GM18511 (cell line): ENCODE data around the gene ENOX1.

Experiments
- ATAC-seq: cut with Tn5 transposase; IDR thresholded peaks from one replicate; pipeline ENCODE4 v1.9.1; 2021; ENCODE audit warnings: mild to moderate bottlenecking, moderate library complexity; ENCODE audit not compliant: unreplicated experiment

The ENOX1 gene

DNA sequence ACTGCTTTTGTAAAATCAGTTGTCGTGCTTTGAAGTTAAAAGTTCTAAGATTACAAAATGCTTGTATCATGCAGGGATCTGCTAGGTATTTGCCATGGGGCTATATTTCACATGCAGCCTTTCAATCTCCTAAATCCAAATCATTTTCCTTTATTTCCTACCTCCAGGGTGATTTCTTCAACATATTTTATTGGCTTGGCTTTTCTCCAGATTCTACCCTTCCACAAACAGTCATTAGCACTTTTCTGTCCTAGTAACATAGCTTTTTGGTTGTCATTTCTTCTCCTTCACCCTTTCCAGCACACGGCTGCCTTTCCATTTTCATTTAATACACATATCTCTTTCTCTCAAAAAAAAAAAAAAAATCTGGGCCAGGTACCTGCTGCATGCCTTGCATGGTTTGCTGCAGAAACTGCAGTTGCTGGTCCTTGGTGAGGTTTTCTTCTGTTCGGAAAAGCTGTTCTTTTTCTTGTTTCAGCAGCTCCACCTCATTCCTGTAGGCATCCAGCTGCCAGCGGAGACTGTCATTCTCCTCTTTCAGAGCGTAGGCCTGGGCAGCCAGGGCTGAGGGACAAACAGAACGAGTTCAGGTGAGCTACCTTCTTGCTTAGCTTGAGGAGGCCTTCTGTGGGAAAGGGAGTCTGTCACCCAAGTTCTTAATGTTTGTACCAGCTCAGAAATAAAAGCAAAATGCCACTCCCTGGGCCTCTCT is 488.6 kb downstream of the ENOX1 start:
- no peak for ATAC-seq

- ATAC-seq, result no peak
Measured at GRCh38 chr13:43295825-43296564, 490.8 kb downstream of the ENOX1 start.

GRCh38 chr13:43295321-43295720 is 491.5 kb downstream of the ENOX1 start:
- ATAC-seq, result no peak

DNA sequence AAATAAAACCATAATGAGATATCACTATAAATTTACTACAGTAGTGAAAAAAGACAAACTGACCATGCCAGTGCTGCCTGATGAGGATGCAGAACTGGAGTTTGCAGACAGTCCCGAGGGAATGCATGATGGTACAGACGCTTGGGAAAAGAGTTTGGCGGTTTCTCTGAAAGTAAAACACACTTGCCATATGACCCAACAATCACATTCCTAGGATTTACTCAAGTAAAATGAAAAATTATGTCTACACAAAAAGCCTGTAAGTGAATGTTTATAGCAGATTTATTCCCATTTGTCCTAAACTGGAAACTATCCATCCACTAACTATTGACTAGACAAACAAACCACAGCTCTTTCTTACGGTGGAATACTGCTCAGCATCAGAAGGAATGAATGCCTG is 492.4 kb downstream of the ENOX1 start:
- ATAC-seq, result no peak

- no peak for ATAC-seq
Measured at GRCh38 chr13:43293986-43294385, 492.8 kb downstream of the ENOX1 start.

GRCh38 chr13:43293561-43293960 is 493.2 kb downstream of the ENOX1 start:
- no peak for ATAC-seq

DNA sequence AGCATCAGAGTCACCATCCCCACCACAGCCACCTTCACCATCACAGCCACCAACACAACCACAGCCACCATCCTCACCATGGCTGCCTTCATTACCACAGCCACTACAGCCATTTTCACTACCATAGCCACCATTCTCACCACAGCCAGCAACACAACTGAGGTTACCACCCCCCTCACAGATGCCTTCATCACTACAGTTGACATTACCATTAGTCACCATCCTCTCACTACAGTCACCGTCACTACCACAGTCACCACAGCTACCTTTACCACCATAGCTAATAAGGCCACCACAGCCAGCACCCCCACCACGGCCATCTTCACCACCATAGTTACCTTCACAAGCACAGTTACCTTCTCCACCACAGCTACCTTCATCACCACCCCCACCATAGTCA is 493.8 kb downstream of the ENOX1 start:
- no peak for ATAC-seq

DNA sequence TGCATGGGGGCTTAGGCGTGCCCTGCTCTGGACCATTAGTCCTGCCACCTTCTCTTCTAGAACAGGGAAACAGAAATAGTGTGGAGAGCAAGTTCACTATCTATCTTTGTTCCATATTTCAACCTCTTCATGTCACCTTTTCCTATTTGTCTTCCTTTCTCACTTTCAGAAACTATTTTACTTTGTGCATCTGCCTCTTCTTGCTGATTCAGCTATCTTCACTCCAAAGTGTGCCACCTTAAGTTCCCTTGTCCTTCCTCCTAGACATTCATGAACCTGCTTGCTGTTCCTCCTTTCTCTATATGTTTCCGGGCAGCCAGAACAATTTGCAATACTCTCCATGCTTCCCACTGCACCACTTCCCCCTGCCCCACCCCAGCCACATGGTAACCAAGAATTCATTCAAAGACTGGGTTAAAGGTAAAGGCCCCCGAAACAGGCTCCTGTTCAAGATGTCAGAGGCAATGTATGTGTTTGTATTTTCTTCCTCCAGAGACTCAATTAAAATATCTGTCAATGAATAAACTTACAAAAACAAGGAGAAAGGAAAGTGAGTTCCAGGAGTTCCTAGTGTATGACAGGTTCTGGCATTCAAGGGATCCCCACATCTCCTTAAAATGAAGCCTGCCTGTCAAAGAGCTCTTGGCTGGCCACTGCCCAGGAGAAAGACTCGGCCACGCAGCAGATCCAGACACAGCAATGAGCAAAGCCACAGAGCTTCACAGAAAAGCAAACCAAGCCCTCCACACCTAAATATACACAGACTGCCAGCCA is 495.3 kb downstream of the ENOX1 start:
- no peak for ATAC-seq

GRCh38 chr13:43289470-43290255 is 497.1 kb downstream of the ENOX1 start:
- ATAC-seq, result no peak

DNA sequence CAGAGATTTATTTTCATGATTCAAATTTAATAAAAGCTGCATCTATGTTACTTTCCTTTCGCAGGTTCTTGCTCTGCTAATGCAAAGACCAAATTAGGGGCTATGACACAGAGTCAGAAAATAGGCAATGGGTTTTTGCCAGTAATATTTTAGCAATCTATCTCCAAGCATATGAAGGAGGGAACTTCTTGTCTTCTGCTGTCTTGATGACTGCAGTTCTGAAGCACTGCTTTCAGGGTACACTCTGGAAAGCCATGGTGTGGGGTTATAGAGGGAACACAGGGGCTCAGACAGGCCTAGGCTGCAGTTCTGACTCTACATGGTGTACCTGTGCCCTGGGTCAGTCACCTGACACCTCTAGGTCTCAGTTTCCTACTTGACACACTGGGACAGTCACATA is 500.0 kb downstream of the ENOX1 start:
- no peak for ATAC-seq

DNA sequence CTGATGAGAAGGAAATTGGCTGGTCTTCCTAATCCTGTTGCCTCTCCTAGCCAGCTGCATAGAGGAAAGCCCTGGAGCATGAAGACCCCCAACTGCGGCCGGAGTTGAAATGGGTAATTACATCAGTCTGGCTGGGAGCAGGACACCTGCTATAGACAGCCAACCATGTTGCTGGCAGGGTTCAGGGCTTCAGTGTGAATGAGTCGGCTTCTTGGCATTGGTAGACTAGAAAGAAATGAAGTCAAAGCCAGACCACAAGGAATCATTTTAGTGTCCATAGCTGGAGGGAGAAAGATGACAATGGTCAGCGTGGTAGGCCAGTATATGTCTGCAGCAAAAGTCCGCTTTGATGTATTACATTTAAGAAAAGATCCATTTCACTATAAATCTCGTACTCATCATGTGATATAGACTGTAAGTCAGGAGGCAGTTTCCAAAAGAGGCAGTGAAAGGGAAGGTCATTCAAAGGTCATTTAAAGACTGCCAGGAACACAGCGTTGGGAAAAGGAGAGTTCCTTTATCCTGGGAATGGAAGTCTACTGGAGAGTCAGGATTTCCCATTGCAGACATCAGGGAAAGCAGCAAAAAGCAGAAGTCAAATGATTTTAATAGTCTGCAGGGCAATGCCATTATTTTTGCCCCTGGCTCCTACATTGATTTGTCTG is 500.7 kb downstream of the ENOX1 start:
- no peak for ATAC-seq

GRCh38 chr13:43284162-43284561 is 502.6 kb downstream of the ENOX1 start:
- no peak for ATAC-seq

DNA sequence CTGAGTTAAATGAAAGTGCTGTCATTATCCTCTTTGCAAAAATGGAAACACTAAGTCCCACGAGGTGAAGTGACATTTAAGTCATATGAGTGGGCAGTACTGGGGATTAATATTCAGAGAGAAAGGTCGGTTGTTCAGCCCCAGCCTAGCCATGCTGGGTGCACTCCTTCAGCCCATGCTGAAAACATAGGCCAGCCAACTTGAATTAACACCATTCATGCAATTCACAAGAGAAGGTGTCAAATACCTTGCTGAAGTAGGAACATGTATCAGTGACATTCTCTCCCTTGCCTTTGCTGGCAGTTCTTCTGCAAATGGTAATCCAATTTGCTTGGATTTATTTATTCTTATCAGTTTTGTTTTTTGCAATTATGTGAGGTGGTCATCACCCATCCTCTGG is 507.1 kb downstream of the ENOX1 start:
- ATAC-seq, result no peak

GRCh38 chr13:43278127-43278526 is 508.6 kb downstream of the ENOX1 start:
- no peak for ATAC-seq

DNA sequence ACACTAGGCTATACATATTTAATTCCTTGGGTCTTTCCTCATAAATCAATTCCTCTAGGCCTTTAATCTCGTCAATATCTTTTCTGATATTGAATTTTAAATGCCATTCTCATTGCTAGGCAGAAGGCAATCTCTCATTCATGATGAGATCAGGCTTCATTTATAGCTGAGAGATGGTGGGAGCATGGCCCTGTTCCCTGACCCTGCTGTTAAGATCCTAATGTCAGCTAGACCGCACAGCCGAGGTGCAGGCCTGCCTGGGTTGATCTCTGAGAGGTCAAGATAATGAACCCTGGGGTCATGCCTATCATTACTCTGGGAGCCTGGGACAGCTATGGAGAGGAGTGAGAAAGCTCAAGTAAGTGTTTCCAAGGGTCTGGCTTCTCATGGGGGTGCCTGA is 509.6 kb downstream of the ENOX1 start:
- no peak for ATAC-seq

DNA sequence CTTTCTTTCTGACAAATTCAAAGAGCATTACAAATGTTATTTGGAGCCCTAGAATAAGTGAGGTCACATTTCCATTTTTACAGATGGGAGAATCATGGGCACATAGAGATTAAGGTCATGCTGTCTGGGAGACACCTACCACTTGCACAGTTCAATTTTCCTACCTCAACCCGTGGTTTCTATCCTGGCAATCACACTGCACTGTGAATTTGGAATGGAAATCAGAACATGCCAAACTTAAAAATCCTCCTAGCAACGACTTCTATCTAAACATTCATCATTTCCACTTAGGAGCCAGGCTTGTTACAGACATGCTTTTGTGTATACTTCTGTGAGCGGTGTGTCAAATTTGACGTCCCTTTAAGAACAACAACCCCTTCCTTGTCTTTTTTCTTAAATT is 511.9 kb downstream of the ENOX1 start:
- ATAC-seq, result no peak

DNA sequence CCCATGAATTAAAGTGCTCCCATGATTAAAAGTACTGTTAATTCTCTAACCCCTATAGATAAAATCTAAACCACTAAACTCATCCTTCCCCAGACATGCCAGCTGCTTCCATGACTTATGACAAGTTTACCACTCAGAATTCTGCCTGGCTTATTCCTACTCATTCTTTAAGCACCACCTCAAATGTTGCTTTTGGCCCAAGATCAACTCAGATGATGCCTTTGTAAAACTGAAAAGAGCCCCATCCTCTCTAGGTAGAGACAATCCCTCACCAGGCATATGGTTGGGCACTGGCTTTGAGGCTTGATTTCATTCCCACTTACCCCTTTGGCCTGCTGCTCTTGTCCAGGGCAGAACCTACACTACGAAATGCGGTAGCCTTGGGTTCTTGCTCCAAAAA is 513.4 kb downstream of the ENOX1 start:
- ATAC-seq, result no peak

- no peak for ATAC-seq
Measured at GRCh38 chr13:43272851-43273250, 513.9 kb downstream of the ENOX1 start.

DNA sequence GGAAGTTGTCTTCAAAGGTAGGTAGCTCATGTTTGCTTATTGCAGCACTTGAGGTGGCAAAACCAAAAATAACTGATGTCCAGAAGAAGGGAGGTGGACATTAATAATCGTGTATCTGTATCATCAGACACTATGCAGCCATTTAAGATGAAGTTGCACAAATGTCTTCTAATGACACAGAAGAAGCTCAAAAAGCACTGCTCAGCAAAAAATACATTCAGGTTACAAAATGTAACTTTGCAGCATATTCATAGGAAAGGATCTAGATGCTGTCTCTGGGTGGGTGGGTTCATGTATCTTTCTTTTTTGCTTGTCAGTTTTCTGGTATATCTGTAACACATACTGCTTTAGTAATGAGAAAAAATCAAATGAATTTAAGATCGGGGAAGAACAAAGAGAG is 515.6 kb downstream of the ENOX1 start:
- ATAC-seq, result no peak

DNA sequence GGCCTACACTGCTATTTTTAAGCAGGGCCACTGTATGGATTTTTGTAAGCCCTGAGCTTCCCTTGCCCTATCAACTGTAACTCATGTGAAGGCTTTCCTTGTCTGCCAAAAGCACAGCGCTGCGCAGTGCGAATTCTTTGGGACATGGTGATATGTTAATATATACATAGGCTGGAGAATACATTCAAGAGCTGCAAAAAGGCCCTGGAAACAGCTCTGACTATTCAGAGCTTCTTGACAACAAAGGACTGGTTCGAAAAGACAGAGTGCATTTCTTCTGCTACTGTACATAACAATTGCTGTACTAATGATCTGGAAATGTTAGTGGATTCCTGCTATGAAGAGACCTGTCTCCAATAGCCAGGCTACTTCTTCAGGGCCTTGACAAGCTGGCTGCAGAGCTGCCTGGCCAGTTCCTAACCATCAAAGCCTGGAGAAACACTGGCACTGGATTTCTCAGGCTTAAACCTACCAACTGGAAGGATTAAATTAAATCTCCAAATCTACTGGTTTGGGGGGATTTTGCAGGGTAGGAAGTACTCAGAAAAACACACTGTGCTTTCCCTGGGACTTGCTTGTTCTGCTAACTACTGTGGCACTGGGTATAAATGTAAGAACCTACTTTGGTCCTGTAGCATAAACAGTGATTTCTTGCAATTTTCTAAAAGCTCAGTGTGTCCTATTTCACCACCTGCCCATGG is 516.5 kb downstream of the ENOX1 start:
- ATAC-seq, result no peak
